NCI-H510A (cell line): Measurements from ENCODE around the gene DIRAS1.
"Not testable (repeated sequence)": the region's sequence is repeated elsewhere in the genome, so short reads cannot be mapped to it uniquely, and the experiment has no call there.

ENCODE experiments used
- DNase-seq: peaks from one replicate; lab custom pipeline; 2025; lab: John Stamatoyannopoulos, UW

The DIRAS1 gene

DNA sequence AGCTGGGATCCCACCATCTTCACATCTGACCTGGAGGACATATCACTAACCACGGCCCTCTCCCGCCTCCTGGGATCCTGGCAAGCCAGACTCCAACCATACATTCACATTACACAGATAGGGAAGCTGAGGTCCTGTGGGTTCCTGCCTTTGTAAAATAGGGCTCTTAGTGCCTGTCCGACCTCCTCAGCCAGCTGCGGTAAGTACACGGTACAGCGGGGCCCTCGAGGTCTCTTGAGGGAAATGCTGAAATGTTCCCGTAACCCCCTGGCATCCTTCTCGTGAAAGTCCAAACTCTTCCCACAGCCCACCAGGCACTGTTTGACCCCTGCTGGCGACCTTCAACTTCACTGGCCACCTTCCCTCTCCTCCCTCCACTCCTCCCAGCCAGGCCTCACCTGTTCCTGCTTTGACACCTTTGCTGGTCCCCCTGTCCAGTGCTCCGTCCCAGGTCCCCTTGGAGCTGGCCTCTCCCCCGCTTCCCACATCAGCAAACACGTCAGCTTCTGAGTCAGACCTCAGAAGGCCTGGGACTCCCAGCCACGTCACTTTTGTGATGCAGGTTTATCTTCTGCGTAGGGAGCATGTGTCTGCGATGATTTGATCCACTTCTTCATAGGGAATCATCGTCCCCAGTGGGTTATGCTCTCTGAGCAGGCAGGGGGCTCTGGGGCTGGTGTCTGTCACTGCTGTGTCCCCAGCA lies 9.8 kb downstream of the DIRAS1 start:
- no peak for DNase-seq

- no peak for DNase-seq
Observed at GRCh38 chr19:2706251-2706650, 14.9 kb downstream of the DIRAS1 start.

DNA sequence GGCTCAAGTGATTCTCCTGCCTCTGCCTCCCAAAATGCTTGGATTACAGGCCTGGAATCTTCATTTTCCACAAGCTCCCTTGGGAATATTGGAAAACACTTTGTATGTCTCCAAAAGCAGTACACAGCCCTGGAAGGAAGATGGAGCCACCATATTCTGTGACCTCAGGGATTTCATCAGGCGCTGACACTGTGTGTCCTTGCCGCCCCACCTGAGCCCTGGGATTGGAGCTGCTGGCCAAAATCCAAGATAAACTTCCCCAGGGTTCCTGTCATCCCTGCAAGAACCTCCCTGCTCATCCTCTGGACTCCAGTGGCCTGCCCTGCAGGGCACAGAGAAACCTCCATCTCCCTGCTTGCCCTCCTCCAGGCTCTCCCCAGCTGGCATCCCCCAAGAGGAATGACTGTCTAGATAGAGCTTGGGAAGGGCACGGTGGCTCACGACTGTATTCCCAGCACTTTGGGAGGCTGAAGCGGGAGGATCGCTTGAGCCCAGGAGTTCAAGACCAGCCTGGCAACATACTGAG lies 17.4 kb downstream of the DIRAS1 start:
- DNase-seq = no peak

GRCh38 chr19:2703077-2703437 lies 18.1 kb downstream of the DIRAS1 start:
- no peak for DNase-seq

- DNase-seq = no peak
Observed at GRCh38 chr19:2702170-2703076, 18.7 kb downstream of the DIRAS1 start, which contains the start of gene GNG7. GNG7 (minus strand) TSS chr19:2702694; CDS start chr19:2520688, 182,006 bp downstream.

- no peak for DNase-seq
Observed at GRCh38 chr19:2701361-2702169, 19.6 kb downstream of the DIRAS1 start.

- DNase-seq = no peak
Observed at GRCh38 chr19:2700660-2701360, 20.4 kb downstream of the DIRAS1 start.

GRCh38 chr19:2699413-2700140 lies 21.6 kb downstream of the DIRAS1 start:
- no peak for DNase-seq

- DNase-seq = no peak
Observed at GRCh38 chr19:2694196-2694595, 27.0 kb downstream of the DIRAS1 start.

DNA sequence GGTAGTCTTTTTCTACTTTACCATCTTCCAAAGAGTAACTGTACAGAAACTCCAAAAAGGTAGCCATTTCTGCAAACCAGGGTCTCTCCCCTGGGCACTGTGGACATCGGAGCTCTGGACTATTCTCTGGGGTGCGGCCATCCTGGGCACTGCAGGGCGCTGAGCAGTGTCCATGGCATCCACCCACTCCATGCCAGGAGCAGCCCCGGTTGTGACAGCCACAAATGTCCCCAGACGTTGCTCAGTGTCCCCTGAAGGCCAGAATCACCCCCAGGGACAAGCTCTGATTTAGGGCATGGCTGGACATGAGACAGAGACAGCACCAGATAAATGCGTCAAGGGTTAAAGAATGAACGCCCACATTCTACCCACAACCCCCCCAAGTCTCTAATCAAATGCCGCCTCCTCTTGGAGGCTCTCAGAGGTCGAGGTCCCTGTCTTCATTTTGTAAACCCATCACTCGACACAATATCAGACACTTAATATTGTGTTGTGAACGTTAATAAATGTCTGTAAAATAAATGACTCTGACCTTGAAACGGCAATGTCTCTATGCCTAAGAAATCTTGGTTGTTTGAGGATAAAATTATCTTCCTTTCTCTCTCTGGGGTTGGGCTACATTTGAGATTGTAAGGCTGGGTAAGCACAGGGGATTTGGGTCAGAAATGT lies 27.5 kb downstream of the DIRAS1 start:
- DNase-seq = no peak

DNA sequence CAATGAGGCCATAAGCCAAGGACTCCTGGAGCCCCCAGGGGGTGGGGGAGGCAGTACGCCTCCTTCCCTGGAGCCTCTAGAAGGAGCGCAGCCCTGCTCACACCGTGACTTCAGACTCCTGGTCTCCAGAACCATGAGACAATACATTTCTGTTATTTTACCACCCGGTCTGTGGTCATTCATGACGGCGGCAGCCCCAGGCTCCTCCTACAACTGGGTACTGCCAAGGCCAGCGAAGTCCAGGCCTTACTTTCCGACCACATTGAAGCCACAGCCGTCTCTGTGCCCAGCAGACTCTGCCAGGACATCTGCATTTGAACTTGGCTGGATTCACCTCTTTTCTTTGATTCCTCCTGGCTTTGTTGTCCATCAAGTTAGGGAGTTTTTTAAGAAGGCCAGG lies 29.2 kb downstream of the DIRAS1 start:
- DNase-seq = no peak

DNA sequence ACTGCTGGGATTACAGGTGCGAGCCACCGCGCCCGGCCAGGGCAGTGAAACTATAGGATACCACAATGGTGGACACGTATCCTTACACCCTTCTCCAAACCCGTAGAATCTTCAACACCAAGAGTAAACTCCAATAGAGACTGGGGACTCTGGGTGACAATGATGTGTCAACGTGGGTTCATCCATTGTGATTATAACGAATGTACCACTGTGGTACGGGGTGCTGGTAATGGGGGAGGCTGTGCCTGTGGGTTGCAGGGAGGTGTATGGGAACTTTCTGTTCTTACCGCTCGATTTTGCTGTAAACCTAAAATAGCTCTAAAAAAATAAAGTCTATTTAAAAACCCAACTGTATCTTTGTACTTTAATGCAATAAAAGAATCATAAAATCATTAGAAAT lies 30.3 kb downstream of the DIRAS1 start:
- no peak for DNase-seq

- no peak for DNase-seq
Observed at GRCh38 chr19:2686360-2686759, 34.8 kb downstream of the DIRAS1 start.

DNA sequence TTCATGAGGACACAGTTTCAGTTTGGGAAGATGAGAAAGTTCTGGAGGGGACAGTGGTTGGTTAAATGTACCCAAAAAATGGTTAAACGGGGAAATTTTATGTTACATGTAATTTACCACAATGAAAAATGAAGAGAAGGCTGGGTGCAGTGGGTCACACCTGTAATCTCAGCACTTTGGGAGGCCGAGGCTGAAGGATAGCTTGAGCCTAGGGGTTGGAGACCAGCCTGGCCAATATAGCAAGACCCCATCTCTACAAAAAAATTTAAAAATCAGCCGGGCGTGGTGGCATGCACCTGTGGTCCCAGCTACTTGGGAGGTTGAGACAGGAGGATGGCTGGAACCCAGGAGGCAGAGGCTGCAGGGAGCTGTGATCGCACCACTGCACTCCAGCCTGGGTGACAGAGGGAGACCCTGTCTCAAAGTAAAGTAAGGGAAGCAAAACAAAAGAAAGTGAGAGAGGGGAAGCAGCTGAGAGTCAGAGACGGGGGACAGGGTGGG lies 35.9 kb downstream of the DIRAS1 start:
- DNase-seq = no peak

- no peak for DNase-seq
Observed at GRCh38 chr19:2683430-2684003, 37.7 kb downstream of the DIRAS1 start.

DNA sequence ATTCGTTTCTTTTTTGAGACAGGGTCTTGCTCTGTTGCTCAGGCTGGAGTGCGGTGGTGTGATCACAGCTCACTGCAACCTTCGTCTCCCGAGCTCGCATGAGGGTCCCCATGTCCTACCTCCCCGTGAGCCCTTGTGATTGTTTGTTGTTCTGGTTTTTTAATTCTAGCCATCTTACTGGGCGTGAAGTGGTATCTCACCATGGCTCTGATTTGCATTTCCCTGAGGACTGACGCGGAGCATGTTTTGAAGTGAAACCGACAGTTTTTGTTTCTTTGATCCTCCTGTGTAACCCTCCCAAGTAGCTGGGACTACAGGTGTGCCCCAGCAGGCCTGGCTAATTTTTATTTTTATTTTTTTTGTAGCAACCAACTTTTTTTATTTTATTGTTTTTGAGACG lies 40.4 kb downstream of the DIRAS1 start:
- no peak for DNase-seq

DNA sequence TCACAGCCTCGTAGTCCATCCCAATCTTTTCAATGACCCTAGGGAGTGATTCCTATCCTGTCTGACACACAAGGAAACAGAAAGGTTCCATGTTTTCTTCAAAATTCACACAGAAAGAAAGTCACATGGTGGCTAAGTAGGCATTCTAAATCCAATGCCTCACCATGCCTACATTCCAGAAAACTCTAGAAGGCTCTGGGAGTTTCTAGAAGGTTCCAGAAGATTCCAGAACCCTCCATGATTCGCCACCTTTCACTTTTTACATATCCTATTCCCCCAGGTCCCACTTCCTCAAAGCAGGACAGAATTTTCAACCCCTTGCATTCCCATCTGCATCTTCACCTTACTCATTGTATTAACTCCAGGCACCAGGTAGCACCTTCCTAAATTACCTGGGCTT lies 41.7 kb downstream of the DIRAS1 start:
- no peak for DNase-seq

DNA sequence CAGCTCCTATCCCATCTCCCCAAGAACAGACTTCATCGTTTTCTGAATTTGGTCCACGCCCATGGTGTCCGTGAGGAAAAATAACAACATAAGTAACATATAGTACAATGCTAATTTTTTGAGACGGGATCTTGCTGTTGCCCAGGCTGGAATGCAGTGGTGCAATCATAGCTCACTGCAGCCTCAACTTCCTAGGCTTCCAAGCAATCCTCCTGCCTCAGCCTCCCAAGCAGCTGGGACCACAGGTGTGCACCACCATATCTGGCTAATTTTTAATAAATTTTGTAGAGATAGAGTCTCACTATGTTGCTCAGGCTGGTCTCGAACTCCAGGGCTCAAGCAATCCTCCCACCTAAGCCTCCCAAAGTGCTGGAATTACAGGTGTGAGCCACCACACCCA lies 42.2 kb downstream of the DIRAS1 start:
- not testable (repeated sequence) for DNase-seq

- no peak for DNase-seq
Observed at GRCh38 chr19:2678044-2678671, 43.0 kb downstream of the DIRAS1 start.
